ENCODE results near the gene PRDX5. TPM values are rescaled to one million over a fixed set of nuclear protein-coding genes. Genes with fewer than 3 reads are reported as not detected.

PRDX5 gene
- total RNA-seq, 2 experiments from 2014 or later: 31.7 to 33.1 TPM

DNA sequence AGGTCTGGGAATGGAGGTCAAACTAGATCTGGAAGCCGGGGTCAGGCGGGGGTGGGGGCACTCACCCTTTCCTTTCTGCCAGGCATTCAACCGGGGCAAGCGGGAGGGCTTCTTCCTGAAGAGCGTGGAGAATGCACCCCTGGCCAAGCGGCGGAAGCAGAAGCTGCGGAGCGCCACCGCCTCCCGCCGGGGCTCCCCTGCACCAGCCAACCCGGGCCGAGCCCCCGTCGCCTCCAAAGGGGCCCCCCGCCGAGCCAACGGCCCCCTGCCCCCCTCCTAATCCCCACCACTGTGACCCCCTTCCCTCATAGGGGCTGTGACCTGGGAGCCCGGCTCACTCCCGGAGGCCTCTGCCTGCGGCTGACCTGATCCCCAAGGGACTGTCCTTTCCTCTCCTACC, 53.3 kb downstream of the PRDX5 start:
- Mint-ChIP-seq H3K9me3 (no peaks in the 10 kb centered on the region), H3K27me3 (no peaks in the 10 kb centered on the region), H3K27ac (no peak overlapping the region), H3K4me1 (ENCODE audit: low read depth) (no peaks in the 10 kb centered on the region), H3K36me3 (ENCODE audit: low read depth) (peaks cover 14% of the 10 kb centered on the region), H3K4me3 (no peak overlapping the region)
- Histone ChIP-seq H3K4me1 (ENCODE audit: insufficient read depth, low read length) (peaks cover 3% of the 10 kb centered on the region), H3K4me3 (ENCODE audit: low read length) (no peak overlapping the region), H3K9me3 (ENCODE audit: control insufficient read depth in 1 of 2, insufficient read depth in 1 of 2, low read length in 2 of 2) (no peaks in the 10 kb centered on the region), H3K36me3 (ENCODE audit: insufficient read depth, low read length) (peaks cover 29% of the 10 kb centered on the region), H3K27ac (ENCODE audit: low read depth in 1 of 2, low read length in 2 of 2) (no peak overlapping the region), H3K27me3 (ENCODE audit: control insufficient read depth in 1 of 2, insufficient read depth in 2 of 2, low read length in 2 of 2) (no peaks in the 10 kb centered on the region)
- TF ChIP-seq, protein P1, sequence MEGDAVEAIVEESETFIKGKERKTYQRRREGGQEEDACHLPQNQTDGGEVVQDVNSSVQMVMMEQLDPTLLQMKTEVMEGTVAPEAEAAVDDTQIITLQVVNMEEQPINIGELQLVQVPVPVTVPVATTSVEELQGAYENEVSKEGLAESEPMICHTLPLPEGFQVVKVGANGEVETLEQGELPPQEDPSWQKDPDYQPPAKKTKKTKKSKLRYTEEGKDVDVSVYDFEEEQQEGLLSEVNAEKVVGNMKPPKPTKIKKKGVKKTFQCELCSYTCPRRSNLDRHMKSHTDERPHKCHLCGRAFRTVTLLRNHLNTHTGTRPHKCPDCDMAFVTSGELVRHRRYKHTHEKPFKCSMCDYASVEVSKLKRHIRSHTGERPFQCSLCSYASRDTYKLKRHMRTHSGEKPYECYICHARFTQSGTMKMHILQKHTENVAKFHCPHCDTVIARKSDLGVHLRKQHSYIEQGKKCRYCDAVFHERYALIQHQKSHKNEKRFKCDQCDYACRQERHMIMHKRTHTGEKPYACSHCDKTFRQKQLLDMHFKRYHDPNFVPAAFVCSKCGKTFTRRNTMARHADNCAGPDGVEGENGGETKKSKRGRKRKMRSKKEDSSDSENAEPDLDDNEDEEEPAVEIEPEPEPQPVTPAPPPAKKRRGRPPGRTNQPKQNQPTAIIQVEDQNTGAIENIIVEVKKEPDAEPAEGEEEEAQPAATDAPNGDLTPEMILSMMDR (IDR thresholded peaks at IDR 0.05): no peak
- CTCF ChIA-PET: no interaction called here
- POLR2A ChIA-PET: no interaction called here
- ATAC-seq (ENCODE audit: poor library complexity) (no peak), DNase-seq (no peak)
- intact Hi-C loops (cut with DNase I, micrococcal nuclease): no loop called here

Small RNA genes within 50 kb of the gene (microRNA-seq; reads per million reads assigned to microRNA genes)
- 1.2 reads per million for gene MIR1237 (ENCODE audit: borderline microRNAs expressed, borderline replicate concordance)
- gene MIR7155 (ENCODE audit: borderline microRNAs expressed, borderline replicate concordance): not detected

Other genes starting within 250 kb of the PRDX5 start
- 1 to 10 TPM; 6.0 to 6.3 TPM for gene MACROD1, start 152.0 kb upstream of the PRDX5 start, total RNA-seq
- 10 to 100 TPM; 29.0 to 37.5 TPM for gene STIP1, start 131.9 kb upstream of the PRDX5 start, total RNA-seq
- 10 to 100 TPM; 55.8 to 61.1 TPM for gene FERMT3, start 111.4 kb upstream of the PRDX5 start, total RNA-seq
- 10 to 100 TPM; 11.3 to 11.5 TPM for gene TRPT1, start 91.9 kb upstream of the PRDX5 start, total RNA-seq
- gene NUDT22, start 91.8 kb upstream of the PRDX5 start, total RNA-seq: 10 to 100 TPM; 26.8 to 26.9 TPM
- gene DNAJC4, start 87.6 kb upstream of the PRDX5 start, total RNA-seq: 10 to 100 TPM; 35.9 to 37.9 TPM
- gene VEGFB, start 83.5 kb upstream of the PRDX5 start, total RNA-seq: 10 to 100 TPM; 39.7 to 48.7 TPM
- 10 to 100 TPM; 11.2 to 14.6 TPM for gene FKBP2, start 77.0 kb upstream of the PRDX5 start, total RNA-seq
- gene PPP1R14B, start 71.2 kb upstream of the PRDX5 start, total RNA-seq: 10 to 100 TPM; 17.1 to 21.0 TPM
- 1 to 10 TPM; 2.5 to 2.7 TPM for gene PLCB3, start 66.6 kb upstream of the PRDX5 start, total RNA-seq
- 10 to 100 TPM; 22.5 to 23.0 TPM for gene BAD, start 33.5 kb upstream of the PRDX5 start, total RNA-seq
- gene GPR137, start 32.3 kb upstream of the PRDX5 start, total RNA-seq: 10 to 100 TPM; 13.8 to 16.6 TPM
- under 1 TPM in 1 of 2 experiments, not detected in 1; 0.14 TPM for gene KCNK4, start 26.8 kb upstream of the PRDX5 start, total RNA-seq
- gene CATSPERZ, start 17.8 kb upstream of the PRDX5 start, total RNA-seq: not detected
- gene ESRRA, start 12.6 kb upstream of the PRDX5 start, total RNA-seq: 10 to 100 TPM; 10.9 to 12.0 TPM
- gene TRMT112, start 562 bp upstream of the PRDX5 start, total RNA-seq: 10 to 100 TPM; 70.5 to 71.4 TPM
- gene CCDC88B, start 22.1 kb downstream of the PRDX5 start, total RNA-seq: 100 to 1,000 TPM; 107 to 112 TPM
- gene RPS6KA4, start 41.0 kb downstream of the PRDX5 start, total RNA-seq: 1 to 10 TPM; 7.3 to 9.2 TPM
- not detected for gene SLC22A11, start 237.8 kb downstream of the PRDX5 start, total RNA-seq